GF-D8 (cell line): ENCODE measurements around the gene CCDC137.

Source experiments
- DNase-seq: peaks from one replicate; lab custom pipeline; 2025; lab: John Stamatoyannopoulos, UW

The CCDC137 gene

DNA sequence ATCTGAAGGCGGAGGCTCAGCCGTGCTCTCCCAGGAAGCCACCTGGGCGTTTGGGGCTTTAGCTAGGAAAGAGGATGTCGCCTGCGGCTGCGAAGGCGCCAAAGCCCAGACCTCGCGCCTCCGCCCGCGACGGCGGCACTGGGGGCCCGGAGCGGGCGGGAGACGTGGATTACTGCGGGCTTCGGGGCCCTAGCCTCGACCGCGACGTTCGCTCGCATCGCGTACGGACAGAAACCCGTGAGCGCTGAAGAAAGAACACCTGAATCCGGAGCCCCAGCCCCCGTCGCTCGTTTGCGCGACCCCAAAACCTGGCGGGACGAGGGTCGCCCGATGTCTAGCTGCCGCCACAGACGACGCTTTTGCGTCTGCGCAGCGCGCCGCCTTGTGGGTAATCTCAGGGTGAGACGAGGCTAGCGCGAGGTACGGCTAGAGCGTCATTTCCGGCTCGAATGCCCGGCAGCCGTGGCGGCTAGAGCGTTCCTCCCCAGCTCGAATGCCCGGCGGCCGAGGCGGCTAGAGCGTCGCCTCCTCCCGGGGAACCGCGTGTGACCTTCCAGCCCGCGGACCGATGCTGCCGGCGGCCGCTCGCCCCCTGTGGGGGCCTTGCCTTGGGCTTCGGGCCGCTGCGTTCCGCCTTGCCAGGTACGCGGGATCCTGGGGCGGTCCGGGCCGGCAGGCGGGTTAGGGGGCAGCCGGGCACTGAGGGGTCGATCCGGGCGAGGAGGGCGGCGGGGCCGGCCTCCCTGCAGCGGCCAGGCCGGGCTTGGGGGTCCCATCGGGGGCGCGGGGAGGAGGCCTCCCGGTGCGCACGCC lies 36.6 kb downstream of the CCDC137 start, which contains the start of gene MRPL12:
TSS of gene MRPL12 (plus strand) at position 434 of the 813 bp plus-strand sequence. CDS start at position 569, 135 bp downstream.
- peak; percentile 80 for DNase-seq

DNA sequence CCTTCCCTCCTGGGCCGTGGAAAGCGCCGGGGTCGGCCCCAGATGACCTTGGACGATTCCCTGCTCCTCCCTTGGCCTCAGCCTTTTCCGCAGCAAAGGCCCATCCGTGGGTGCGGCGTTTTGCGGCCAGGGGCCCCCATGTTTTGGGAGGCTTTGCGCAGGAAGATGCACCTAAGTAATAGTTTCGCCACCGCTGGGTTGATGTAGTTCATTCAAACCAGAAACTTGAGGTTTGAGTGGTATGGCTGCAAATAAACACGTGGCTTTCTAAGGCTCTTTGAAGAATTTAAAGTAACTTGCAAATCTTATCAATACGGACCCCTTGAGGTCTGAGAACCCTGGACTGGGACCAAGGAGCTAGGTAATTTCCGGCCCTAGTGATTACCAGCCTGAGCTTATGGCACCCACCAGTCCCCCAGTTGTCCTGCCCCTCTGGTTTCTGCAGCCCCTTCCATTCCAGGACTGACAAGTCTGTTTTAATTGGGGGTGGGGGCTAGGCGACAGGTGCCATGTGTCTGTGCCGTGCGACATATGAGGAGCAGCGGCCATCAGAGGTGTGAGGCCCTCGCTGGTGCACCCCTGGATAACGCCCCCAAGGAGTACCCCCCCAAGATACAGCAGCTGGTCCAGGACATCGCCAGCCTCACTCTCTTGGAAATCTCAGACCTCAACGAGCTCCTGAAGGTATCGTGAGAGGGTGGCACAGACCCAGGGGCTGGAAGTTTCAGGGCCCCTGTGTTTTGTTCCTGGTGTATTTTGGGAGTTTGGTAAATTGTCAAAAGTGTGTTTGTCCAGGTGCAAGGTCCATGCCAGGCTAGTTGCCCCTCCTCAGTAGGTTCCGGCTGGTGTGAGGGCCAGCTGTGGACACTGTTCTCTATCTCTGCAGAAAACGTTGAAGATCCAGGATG lies 37.5 kb downstream of the CCDC137 start:
- no peak for DNase-seq

DNA sequence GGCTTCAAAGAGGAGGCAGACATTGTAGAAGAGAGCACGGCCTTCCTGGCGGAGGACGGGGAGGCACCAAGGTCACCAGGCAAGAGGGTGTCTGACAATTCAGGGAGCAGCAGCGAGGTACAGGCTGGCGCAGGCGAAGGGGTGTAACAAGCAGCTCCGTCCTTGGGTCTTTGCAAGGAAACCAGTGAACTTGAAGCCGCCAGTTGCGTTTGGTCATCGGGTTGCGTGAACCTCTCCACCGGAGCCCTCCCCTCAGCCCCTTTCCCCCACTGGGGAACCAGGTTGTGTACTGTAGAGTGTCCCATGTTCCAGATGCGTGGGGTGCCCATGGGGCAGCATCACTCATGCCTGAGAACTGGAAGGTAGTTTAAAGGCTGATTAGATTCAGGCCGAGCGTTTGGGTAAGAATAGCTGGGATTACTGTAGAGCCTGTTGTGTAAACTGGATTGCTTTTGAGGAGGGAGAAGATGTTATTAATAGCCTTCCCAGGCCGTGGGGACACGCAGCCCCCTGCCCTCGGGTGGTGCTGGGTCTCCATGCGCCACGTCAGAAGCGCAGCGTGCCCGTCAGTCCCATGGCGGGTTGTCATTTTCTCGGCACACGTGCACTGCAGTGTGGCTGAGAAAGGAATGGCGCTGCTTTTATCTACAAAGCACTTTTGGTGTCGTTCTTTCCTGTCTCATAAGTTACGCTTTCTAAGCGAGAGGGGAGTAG lies 39.1 kb downstream of the CCDC137 start:
- no peak for DNase-seq

DNA sequence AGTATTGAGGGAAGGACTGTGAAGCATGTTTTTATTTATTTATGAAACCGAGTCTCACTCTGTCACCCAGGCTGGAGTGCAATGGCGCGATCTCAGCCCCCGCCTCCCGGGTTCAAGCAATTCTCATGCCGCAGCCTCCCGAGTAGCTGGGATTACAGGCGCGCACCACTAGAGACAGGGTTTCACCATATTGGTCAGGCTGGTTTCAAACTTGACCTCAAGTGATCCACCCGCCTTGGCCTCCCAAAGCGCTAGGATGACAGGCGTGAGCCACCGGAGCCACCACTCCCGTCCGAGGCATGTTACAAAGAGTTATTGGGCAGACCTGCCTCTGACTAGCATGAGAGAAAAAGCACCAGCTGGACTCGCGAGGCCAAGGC lies 39.7 kb downstream of the CCDC137 start:
- DNase-seq = no peak

DNA sequence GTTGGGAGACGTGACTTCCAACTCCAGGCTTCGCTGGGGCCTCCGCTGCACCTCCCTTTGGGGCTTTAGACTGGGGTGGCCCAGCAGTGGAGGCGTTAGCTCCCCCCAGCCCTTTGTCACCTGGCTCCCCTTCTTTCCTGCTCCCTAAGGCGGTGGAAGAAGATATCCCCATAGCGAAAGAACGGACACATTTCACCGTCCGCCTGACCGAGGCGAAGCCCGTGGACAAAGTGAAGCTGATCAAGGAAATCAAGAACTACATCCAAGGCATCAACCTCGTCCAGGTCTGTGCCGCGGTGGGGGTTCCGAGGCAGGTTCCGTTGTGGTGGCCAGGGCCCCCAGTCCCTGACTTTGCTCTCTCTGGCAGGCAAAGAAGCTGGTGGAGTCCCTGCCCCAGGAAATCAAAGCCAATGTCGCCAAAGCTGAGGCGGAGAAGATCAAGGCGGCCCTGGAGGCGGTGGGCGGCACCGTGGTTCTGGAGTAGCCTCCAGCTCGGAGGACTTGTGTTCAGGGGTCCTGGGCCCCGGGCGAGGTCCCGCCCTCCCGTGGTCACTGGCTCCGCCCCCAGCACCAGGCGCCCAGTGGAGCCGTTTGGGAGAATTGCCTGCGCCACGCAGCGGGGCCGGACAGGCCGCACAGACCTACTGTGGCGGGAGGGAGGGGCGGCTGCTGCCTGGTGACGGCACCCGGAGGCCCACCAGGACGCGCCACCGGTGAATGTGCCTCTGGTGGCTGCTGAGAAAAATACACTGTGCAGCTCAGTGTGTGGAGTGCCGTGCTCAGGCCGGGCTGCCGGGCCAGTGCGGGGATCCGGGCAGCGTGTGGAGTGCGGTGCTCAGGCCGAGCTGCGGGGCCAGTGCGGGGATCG lies 40.5 kb downstream of the CCDC137 start:
- DNase-seq = no peak

DNA sequence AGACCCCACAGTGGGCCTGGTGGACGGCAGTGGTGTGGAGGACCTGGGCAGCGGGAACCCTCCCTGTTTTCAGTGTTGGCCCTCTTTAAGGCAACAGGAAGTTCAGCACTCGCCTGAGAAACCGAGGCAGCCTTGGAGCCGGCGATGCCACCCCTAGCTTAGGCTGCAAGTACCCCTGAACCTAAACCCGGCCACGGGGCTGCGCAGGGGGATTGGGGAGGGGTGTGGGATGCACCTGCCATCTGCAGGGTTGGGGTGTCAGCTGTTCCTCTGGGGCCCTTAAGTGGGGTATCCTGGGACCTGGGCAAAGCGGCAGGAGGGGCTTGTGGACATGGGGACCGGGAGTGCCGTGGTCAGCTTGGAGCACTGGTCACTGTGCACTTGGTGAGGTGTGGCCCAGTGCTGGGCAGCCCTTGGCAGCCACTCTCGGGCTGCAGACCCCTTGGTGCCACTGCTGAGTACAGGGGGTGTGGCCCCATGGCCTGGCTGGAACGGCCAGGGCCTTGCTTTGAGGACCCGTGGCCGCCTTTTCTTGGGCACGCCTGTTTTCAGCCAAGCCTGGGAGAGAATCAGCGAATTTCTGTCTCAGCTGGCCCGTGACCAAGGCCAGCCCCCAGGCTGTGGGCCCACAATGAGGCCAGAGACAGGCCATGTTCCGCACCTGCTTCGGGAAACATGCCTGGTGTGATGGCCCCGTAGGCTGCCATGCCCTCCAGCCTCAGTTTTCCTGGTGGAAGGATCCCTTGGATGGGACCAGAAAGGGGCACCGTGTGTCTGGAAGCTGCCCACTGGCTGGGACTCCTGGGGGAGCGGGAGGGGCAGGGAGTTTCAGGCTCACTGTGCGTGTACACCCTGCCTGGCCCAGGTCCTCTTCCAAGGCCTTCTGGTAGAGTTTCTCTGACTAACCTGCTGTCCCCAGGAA lies 41.4 kb downstream of the CCDC137 start:
- no peak for DNase-seq

DNA sequence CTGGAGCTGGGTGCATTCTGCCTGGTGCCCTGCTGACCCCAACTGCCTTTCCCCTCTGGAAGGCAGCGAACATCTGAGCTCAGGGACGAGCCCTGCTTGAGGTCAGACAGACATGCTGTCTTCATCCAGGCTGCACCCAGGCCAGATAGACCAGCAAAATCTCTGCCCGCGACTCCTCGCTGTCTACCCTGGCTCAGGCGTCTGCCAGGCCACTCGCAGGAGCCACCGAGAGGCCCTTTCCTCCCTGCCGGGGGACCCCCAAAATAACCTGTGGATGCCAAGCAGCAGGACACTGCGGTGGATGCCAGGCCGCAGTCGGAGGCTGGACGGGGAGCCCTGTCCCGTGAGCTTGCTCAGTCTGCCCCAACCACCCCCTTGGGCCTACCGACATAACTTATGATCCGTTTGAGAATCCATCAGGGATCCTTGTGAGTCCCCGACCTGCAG lies 42.2 kb downstream of the CCDC137 start:
- DNase-seq = no peak

DNA sequence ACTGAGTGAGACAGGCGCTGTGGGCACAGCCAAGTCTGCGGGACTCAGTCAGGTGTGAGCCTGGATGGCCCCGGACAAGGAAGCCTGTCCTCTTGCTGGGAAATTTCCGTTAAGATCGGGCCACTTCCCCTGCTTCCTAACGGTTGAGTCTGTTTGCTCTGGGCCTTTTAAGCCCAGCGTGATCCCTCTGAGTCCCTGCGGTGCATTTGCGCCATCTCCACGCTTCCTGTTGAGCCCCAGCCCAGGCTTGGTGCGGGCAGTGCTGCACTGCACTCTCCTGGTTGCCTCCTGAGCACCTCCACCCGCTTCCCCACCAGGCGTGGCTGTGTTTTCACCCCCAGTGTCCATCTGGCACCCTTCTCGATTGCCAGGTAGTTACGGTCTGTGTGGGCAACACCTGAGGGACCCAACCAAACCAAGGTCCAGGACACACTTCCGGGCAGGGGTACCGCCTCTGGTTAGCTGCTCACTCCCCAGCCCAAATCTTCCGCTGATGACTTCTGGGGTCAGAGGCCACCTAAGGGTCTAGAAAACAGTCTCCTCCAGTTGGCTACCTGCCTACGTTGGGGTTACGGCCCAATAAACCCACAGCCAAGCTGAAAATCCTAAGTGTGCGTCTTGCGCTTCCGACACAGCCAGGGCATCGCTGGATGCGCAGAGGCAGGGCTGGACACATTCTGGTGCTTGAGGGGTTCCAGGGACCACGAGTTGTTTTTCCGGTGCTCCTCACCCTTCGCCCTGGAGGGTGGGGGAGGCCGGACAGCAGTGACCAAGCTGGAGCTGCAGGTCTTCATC lies 44.2 kb downstream of the CCDC137 start:
- DNase-seq = peak; percentile 88

DNA sequence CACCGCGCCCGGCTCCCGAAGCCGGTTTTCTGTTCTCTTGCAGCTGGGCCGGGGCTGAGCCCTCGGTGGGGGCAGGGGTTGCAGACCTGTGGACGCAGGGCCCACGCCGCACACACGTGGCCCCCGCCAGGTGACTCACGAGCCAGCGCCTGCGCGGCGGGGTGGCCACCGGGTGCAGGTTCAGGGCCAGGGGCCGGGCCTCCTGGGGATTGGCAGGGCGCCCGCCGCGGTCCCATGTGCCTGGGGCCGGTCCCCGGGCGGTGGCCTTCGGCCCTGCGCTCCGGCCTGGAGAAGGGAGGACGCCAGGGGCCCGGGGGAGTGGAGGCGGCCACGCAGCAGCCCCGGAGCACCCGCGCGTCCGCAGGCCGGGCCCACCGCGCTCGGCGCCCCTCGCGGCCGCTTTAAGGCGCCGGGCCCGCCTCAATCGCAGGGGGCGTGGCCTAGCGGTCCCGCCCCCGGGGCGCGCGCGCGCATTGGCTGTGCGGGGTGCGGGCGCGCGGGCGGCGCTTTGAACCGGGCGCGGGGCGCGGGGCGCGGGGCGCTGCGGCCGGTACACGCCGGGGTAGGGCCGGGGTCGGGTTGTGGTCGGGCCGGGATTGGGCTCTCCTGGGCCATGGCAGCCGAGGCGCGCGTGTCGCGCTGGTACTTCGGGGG lies 45.4 kb downstream of the CCDC137 start, which contains the start of gene SLC25A10:
TSS of gene SLC25A10 (plus strand) at position 471 of the 654 bp plus-strand sequence. CDS start at position 614, 143 bp downstream.
- peak; percentile 61 for DNase-seq

DNA sequence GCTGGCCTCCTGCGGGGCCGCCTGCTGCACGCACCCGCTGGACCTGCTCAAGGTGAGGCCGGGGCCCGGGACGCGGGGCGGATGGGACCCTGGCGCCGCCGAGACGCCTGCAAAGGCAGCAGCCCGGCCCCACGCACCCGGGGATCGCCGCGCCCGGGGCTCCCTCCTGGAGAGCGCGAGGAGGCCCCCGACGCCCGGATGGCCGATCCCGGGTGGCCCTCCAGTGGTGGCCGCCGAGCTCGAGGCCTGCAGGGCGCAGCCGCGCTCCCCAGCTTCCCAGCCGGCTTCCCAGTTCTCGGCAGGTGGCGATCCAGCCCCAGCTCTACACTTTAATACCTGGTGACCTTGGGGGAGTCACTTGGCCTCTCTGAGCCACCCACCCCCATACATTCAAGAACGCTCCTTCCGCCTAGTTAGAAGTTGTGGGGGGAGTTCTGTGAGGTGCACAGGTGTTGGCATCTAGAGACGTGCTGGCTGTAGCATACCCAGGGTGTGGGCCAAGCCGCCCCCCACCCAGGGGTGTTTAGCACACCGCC lies 46.0 kb downstream of the CCDC137 start:
- DNase-seq = peak; percentile 4

DNA sequence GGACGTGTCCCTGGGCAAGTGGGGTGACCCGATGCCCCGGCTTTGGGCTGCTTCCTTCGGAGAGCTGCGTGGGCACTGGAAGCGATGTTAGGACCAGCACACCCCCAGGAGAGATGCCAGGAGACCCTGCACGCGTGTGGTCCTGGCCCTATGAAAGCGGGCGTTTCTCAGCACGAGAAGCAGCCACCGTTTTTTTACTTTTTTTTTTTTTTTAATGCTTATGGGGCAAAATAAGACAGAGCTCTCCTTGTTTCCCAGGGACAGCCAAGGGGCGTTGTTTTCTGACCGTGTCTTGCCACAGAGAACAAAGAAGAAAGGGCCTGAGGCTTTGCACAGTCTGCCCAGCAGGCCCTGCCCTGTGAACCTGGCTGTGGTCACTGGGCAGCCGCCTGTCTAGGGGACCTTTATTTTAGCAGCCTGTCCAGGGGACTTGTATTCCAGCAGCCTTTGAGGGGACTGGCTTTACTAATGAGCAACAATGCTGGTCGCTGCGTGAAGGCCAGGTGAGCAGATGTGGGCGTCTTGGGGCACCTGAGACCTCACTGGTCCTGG lies 46.5 kb downstream of the CCDC137 start:
- no peak for DNase-seq

DNA sequence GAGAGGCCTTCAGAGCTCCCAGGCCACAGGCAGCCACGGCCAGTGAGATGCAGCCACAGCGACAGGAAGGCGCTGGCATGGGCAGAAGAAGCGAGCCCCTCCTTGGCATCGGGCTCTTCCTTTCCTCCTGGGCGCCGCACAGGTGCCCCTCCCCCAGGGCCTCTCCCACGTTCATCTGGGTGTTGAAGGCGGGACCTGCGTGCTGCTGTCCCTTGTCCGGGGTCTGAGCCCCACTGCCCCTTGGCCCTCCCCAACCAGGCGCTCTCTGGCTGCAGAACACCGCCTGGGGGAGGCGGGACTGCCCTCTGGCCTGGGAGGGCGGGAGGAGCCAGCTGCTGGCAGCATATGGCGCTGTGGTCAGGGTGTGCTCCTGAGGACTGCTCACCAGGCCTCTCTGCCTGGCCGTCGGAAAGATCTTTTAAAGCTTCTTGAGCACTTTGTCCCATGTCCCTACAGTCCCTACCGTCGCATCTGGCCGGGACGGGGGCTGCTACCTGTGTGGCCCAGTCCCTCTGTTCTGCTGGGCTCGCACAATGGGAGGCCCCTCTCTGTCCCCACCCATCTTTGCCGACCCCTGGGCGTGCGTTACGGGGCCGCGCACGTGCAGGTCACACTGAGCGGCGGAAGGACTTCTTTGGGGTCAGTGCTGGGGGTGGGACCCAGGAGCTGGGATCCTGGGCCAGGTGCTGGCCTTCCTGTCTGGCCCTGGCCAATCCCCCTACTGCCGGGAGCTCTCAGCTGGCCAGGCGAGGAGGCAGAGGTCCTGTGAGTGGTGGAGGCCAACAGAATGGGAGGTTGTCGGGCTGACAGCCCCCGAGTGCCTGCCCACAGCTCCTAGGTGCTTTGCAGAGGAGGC lies 47.2 kb downstream of the CCDC137 start:
- DNase-seq = no peak

DNA sequence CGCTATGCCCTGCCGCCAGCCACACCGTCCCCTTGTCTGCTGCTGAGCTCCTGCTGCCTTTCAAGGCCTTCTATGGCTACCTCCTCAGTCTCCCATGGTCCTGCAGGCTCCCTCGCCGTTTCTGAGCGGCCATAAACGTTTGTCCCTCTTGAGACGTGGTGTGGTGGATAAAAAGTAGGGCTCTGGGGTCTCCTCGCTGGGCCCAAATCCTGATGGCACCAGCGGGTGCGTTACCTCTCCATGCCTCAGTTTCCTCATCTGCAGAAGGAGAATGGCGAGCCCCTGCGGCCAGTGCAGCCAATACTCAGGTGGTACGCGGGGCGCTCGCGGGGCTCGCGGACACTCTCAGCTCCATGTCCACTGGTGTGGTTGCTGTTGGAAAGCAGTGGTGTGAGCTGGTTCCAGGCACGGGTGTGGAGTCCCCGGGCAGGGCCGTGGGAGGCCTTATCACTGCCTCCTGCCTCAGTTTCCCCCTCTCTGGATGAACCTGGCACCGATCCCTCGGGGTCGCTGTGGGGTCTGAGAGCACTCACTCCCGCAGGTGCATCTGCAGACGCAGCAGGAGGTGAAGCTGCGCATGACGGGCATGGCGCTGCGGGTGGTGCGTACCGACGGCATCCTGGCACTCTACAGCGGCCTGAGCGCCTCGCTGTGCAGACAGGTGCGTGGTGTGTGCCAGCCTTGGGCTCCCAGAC lies 48.0 kb downstream of the CCDC137 start:
- no peak for DNase-seq

DNA sequence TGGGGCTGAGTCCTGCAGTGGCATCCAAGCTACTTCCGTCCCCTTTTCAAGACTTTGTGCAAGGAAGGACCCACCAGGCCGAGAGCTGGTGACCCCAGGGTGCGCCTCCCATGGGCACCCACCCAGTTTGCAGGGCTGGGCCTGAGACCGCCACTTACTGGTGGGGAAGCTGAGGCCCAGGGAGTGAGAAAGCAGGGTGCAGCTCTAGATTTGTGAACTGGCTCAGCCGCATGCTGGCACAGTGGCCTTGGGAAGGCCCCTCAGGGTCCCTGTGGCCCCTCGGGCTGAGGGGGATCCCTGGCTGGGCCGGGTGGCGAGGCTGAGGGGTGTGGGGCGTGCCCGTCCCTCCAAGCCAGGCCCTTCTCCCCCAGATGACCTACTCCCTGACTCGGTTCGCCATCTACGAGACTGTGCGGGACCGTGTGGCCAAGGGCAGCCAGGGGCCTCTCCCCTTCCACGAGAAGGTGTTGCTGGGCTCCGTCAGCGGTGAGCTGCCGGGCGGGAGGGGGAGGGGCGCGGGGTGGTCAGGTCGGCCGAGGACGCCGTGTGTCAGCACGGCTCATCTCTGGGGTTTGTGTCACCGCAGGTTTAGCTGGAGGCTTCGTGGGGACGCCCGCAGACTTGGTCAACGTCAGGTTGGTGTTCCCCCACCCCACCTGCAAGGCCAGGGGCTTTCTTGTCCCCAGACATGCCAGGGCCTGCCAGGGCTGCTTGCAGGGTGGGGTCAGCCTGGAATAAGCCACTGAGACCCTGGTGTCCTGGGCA lies 48.8 kb downstream of the CCDC137 start:
- no peak for DNase-seq

DNA sequence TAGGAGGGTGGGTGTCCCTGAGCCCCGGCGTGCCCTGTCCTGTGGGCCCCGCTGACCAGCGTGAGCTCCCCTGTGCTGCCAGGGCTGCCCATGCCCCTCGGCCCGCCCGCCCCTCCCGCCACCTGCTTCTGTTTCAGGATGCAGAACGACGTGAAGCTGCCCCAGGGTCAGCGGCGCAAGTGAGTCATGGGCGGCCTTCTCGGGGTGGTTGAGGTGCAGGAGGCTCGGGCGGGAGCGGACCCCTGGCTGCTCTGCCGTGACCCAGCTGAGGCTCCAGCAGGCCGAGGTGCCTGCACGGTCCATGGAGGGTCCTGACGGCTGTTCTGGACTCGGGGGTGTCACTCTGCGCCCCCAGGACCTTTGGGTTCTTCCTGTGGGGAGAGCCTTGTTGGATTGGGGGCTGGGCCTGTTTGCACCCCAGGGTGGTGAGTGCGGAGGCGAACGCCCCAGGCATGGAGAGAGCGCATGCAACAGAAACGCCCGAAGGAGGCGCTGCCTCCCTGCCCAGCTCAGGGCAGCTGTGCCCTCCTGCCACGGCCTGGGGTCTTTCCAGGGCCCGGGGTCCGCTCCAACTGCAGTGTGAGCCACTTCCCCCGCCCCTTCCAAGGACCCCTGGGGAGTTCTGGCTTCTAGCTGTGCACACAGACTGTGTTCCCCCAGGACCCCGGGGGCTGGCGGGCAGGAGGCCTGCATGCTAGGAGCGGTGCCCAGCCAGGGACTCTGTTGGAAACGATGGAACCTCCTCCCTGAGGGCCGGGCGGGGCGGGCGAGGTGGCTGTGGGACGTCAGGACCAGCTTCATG lies 49.5 kb downstream of the CCDC137 start:
- DNase-seq = no peak
